Measurements from ENCODE around the gene ENPP7.

ENPP7 gene

DNA sequence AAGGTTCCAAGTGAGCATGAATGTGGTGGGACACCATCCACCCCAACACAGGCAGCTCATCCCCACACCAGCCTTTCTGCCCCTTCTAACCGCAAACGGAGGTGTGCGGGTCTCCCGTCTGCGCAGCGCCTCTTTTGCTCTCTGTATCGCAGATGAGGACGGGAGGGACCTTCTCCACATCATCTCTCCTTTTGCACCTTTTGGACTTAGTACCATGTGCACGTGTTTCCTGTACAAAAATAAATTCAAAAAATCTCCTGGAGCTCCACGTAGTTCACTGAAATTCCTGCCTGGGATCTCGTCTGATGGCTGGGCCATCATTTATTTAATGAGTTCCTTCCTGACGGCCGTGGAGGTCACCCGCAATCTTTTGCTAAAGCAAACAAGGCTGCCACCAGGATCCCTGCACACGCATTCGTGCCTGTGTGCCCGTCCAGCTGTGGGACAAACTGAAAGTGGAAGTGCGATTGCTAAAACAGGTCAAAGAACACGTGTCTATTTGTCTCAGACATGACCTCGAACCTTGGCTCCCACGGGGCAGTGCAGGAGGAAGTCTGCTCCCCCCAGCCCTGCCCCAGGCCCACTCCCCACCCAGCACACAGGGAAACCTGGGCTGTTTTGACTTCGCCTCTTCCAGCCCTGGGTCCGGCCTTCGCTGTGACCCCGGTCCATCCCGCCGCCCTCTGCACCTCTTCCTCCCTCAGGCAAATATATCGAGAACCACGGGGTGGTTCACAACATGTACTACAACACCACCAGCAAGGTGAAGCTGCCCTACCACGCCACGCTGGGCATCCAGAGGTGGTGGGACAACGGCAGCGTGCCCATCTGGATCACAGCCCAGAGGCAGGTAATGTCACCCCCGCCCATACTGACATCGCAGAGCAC is 2.3 kb downstream of the ENPP7 start:
- ATAC-seq, result peak in 1 of 2 donors; percentile 42

DNA sequence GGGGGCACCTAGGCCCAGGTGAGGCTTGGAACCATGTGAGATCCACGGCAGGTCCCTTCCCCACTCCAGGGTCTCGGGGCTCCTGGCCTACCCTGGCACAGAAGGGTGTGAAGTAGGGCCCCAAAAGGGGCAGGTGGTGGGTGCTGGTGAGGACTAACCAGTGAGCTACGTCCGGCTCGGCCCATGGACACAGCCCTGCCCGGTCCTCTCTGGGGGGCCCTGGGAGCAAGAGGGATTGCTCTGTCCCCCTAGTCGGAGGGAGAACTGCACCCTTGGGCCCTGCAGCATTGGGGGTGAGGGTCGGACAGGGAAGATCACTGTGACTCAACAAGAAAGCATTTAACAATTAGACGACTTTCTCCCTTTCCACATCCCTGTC is 2.9 kb downstream of the ENPP7 start:
- ATAC-seq, result no peak

DNA sequence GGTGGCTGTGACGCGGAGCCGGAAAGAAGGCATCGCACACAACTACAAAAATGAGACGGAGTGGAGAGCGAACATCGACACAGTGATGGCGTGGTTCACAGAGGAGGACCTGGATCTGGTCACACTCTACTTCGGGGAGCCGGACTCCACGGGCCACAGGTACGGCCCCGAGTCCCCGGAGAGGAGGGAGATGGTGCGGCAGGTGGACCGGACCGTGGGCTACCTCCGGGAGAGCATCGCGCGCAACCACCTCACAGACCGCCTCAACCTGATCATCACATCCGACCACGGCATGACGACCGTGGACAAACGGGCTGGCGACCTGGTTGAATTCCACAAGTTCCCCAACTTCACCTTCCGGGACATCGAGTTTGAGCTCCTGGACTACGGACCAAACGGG is 4.4 kb downstream of the ENPP7 start:
- no peak for ATAC-seq

DNA sequence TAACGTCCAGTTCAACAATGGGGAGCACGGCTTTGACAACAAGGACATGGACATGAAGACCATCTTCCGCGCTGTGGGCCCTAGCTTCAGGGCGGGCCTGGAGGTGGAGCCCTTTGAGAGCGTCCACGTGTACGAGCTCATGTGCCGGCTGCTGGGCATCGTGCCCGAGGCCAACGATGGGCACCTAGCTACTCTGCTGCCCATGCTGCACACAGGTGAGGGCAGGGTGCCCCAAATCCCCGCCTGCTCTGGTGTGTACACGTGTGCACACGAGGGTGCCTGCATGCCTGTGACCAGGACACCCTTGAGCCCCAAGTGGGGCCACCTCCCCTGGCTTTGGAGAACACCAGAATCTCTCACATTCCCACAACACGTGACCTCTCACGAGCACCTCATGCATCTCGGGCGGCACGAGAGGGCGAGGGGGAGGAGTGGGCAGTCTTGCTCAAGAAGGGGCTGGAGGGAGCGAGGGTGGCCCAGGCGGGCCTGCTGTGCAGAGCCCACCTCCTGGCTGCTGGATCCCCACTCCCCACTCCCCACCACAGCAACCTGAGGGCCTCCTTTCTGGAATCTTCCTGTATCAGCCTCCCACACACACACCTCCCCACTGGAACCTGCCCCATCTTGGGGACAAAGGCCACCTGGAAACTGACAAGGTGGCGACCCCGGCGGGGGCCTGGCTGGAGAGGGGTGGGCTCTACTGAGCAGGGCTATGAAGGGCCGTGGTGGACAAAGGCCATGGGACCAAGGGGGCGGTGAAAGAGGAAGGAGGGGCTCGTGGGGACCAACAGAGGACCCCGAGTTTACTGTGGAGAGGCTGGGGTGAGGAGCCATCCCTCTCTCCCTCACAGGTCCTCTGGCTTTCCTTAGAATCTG is 6.5 kb downstream of the ENPP7 start:
- ATAC-seq, result no peak

DNA sequence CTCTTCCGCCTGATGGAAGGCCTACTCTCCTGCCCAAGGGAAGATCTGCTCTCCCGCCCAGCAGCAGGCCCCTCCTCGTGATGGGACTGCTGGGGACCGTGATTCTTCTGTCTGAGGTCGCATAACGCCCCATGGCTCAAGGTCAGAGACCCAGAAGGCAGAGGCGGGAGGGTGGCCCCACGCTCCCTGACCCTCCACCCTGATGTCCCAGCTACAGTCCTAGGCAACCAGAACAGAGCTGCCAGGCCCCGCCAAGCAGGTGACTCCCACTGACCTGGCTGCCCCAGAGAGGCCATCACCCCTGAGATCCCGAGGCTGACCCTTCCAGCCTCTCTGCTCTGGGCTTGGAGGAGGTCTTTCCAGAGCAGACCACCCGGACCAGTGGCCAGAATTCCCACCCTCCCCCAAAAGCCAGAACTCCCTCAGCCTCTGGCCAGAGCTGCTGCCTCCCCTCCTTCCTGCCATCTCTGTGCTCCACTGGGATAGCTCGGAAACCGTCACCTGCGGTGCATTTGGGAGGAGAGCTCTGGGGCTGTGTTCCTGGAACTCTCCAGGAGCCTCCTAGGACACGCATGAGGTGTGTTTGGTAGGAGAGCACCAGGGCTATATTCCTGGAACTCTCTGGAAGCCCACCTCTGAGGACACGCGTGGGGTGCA is 7.3 kb downstream of the ENPP7 start:
- ATAC-seq, result no peak

DNA sequence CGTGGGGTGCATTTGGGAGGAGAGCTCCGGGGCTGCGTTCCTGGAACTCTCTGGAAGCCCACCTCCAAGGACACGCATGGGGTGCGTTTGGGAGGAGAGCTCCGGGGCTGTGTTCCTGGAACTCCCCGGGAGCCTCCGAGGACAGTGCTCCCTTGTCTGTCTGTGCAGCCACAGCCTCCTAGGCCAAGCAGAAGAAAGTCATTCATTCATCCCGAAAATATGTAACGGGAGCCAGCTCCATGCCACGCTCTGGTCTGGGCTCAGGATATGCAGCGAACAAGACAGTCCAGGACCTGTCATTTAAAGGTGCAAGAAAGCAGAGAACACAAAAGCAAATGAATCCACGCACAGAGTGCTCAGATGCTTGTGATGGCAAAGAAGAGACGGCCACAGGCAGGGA is 7.9 kb downstream of the ENPP7 start:
- no peak for ATAC-seq

DNA sequence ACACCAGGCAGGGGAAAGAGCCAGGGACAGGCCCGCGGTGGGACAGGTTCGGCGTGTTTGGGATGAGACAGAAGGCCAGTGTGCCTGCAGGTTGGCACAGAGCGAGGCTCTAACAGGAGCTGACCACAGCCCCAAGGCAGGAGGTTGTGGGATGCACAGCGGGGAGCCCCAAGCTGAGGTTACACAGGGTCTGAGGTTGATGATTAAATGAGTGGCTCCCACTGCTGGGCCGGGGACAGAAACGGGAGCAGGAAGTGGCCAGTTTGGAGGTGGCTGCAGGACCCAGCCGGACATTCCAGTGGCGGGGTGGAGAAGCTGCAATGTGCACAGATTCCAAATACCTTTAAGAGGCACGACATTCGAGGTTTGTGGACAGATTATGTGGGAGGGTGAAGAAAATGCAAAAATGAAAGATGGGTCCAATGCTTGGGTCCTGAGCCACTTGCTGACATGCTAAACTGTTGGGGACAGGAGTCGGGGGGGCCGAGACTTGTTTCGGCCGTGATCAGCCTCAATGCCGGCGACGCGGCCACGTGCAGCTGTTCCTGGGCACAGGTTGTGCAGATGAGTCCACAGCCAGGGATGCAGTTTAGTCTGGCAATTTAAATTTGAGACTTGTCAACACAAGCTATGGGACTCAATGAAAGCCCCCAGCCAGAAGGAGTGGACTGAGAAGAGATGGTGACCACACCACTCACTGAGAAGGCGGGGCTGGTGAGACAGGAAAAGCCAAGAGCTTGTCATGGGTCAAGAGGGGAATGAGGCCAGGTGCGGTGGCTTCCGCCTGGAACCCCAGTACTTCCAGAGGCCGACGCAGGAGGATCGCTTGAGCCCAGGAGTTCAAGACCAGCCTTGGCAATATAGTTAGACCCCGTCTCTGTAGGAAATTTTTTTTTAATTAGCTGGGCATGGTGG is 8.7 kb downstream of the ENPP7 start:
- no peak for ATAC-seq

DNA sequence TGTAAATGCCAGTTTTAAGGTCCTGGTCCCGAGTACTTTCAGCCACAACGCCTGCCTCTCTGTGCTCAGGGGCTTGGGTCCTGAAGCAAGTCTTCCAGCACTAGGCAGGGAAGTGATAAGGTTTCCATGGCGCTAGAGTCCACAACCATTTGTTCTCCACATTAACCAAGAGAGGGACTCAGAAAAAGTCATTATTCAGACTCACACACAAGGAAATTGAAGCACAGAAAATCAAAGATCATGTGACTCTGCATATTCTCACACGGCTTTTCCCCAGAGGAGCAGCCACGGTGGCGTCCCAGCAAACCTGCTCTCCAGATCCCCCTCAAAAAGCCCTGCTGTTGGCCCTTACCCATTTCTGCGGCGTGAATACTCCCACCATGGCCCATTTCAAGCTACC is 9.7 kb downstream of the ENPP7 start:
- no peak for ATAC-seq

DNA sequence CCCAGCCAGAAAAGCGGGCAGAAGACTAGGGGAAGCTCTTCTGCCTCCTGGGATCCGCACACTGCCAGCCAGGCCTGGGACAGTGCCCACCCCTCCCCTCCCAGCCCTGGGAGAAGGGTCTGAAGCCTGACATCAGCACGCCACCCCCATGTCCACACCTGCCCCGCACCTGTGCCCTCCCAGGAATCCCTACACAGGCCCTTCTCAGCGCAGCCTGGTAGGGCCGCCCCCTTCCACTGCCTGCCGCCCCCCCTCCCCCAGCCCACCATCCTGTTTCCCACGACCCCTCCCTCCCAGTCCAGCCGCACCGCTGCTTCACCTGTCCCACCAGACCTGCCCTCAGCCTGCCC is 10.6 kb downstream of the ENPP7 start:
- ATAC-seq, result no peak

DNA sequence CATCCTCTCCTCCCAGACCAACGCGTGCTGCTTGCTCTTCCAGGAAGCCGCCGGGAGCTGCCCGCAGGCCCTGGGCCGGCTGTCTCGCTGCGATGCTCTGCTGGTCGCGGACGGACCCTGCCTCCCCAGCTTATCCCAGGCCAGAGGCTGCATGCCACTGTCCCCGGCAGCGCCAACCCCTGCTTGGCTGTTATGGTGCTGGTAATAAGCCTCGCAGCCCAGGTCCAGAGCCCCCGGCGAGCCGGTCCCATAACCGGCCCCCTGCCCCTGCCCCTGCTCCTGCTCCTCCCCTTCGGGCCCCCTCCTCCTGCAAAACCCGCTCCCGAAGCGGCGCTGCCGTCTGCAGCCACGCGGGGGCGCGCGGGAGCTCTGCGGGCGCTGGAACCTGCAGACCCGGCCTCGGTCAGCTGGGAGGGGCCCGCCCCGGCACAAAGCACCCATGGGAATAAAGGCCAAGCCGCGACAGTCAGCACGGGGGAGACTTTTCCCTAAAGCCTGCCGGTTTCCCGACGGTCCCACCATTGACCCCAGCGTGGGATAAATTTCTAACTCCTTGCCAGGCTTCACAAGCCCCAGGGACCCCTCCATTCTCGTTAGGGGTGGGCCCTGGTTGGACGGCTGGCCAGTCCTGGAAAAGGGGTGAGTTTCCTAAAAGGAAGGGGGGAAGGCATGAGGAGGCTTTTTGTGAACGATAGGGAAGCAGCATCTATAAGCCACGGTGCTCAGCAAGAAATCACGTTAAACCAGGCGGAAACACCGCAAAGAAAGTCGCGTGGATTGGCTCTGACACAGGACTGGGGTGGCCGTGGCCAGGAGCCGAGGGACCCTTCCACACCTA is 11.2 kb downstream of the ENPP7 start:
- ATAC-seq, result peak; percentile 40 to 58

DNA sequence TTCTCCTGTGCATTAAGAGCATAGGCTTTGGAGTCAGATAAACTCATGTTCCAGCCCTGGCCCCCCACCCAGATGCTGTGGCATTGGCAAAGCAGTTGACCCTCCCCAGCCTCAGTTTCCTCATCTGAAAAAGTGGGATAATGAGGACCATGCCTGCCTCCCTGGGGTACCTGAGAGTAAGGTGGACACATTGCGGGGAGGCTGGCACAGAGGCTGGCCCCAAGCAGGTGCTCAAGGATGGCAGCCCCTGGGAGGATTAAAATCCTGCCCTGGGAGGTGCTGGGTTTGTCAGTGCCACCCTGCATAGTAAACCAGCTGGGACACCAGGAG is 11.8 kb downstream of the ENPP7 start:
- ATAC-seq, result no peak

DNA sequence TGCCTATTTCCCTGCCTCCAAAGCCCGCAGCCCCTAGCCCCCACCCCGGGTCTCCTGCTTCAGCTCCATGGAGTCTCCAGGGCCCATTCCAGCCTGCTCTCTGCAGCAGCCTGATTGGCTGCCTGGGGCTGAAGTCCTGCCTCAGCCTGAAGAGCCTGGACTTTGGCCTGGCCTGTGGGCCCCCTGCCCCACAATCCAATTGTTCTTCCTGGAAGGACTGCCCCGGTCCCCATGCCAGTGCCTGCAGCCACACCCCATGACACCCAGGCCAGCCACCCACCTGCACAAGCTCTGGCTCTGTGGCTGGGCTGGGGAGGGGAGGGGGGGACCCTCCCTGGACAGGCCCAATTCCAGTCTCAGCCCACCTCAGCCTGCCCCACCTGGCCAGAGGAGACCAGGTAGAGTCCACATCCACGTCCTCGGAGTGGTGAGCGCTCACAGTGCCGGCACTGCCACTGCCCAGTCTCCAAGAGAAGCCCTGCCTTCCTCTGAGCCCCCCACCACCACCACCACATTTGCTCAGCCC is 12.3 kb downstream of the ENPP7 start:
- ATAC-seq, result no peak

DNA sequence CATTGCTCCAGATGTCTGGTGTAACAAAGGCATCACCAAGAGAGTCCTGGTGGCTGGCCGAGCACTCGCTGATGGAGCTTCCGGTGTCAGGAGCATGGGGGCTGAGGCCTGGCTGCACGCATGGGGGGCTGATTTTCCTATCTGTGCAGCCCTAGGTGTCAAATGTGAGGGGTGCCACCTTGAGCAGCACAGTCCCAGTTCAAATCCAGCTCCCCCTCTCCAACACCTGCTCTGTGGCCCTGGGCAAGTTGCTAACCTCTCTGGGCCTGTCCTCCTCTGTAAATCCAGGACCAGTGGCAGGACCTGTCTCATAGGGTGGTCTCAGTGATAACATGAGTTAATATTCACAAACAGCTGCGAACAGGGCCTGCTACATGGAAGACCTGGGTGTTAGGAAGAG is 12.9 kb downstream of the ENPP7 start:
- no peak for ATAC-seq

DNA sequence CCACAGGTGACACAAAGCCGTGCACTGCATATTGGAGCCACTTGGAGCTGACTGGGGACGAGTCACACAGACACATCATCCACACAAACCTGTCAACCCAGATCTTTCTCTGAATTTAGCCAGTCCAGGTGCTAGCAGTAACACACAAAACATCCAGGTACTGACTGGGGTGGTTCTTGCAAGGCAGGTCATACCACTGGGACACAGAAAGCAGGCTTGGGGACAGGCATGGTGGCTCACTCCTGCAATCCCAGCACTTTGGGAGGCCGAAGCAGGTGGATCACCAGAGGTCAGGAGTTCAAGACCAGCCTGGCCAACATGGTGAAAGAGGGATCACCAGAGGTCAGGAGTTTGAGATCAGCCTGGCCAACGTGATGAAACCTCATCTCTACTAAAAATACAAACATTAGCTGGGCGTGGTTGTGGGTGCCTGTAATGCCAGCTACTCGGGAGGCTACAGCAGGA is 14.9 kb downstream of the ENPP7 start:
- no peak for ATAC-seq

DNA sequence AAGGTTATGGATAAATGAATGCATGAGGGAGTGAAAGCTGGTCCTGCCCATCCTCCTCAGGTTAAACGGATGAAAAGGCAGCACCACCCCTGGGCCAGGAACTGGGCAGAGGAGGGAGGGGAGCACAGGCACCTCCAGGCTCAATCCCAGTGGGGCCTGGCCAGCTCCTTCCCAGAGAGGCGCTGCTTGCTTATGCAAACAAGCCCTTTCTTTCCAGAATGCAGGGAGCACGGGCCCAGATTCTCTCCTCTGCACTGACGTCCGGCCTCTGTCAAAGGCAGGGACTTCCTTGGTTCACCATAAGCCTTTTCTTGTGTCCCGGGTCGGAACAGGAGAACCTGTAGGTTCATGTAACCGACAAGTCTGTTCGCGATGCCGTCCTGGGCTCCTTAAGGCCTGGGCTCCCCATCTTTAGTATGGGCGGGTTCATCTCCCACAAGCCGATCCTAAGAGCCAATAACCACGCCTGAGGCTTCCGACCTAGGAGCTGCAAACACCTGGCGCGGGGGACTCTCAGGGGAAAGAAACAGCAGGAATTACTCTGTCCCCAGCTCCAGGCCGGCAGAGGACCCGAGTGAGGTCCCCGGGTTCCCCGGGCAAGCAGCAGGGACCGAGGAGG is 16.3 kb downstream of the ENPP7 start:
- no peak for ATAC-seq

DNA sequence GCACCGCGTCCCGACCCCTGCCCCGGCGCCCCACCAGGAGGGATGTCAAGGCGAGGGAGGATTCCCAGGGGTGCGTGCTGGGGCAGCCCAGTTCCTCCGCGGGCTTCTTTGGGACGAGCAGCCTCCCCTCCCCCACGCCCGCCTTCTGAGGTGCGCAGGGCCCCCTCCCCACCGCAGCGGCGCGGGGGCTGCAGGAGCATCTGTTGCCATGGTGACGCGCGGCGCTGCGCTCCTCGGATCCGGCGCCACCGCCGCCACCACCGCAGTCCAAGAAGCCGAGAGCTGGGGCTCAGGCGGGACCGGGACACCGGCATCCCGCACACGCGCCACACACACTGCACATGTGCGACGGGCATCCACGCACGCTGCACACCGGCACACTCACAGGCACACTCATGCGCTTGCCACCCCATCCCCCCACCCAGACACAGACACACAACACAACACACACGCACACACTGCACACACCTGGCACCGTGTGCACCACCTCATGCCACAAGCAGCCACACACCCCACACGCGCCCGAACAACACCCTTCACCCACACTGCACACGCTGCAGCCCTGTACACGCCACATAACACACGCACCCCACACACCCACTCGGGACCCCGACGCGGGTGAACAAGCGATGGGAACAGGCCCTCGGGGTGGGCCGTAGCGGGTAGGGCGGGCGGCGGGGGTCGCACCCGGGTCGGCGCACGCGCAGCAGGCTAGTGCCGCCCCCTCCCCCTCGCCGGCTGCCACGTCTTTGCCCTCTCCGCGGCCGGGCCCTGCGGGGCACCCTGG is 17.0 kb downstream of the ENPP7 start:
- no peak for ATAC-seq

DNA sequence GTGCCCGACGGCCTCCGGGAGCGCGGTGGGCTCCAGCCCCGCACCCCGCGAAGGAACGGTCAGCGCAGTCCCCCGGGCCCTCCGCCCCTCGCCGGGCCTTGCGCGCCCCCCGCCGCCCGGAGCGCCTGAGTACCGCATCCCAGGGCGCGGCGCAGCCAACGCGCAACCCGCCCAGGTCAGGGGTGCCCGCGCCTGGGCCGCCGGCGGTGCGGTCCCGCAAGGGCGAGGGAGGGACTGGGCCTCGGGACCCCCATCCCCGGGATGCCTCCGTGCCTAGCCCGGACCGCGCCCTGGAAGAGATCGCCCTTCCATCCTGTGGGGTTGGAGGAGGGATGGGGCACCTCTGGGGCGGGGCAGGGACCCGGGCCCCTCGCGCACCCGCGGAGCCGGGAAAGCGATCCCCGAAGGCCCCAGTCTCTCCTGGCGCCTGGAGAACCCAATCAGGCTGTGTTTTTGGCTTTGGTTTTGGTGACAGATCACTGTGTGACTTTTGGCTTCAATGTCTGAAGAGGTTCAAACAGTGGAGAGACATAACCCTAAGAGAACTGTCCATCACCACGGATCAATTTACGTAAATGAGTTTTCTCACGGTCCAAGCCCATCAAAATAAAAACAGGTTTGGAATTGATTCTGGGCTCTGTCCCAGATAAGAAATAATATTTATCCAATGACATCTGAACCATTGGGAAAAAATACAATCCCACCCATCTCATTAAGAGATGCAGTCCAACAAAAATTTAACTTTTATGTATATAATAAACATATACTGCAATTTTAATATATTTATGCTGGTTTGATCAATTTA is 17.8 kb downstream of the ENPP7 start:
- ATAC-seq, result no peak

DNA sequence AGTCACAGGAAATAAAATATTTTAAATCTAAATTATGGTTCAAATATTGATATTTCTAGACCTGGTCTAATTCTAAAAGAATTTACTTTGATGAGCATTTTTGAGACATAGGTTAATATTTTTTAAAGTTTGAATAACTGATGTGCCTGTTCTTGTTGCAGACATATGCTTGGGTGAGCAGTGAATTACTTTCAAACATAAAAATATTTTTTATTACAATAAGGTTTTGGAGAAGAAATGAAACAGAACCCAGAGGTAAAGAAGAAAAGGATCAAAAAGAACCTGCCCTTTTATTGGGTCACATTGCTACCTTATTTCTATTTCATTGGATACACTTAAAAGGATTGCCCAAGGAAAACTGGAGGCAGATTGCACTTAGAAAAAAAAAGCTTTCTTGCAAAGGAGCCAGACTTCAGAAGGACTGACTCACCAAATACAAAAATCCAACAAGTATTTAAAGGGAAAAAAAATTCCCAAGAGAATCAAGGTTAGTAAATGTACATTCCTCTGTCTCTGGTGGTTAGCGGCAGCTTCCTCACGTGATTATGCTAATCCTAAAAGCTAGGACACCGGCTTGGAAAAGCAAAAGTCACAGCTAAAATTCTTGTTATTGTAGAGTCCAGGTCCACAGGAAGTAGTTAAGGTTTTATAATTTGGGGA is 18.5 kb downstream of the ENPP7 start:
- ATAC-seq, result no peak
